Ishikawa (cell line): ENCODE results near the gene THOP1.

Source experiments
- CEBPB ChIP-seq: IDR thresholded peaks from 2 replicates; pipeline ENCODE4 v1.6.1; 2012
- CREB1 ChIP-seq: IDR thresholded peaks from 2 replicates; pipeline ENCODE4 v1.6.1; 2012; ENCODE audit warnings: low read depth
- EGR1 ChIP-seq: IDR thresholded peaks from 2 replicates; pipeline ENCODE4 v1.6.1; 2012
- EP300 ChIP-seq: IDR thresholded peaks from 2 replicates; pipeline ENCODE4 v1.6.1; 2012; ENCODE audit warnings: borderline replicate concordance
- FOXM1 ChIP-seq: IDR thresholded peaks from 2 replicates; pipeline ENCODE4 v1.6.1; 2012; ENCODE audit warnings: low read depth, borderline replicate concordance
- MAX ChIP-seq: IDR thresholded peaks from 2 replicates; pipeline ENCODE4 v1.6.1; 2012
- RAD21 ChIP-seq: IDR thresholded peaks from 2 replicates; pipeline ENCODE4 v1.6.1; 2012; ENCODE audit warnings: low read depth
- TAF1 ChIP-seq: IDR thresholded peaks from 2 replicates; pipeline ENCODE4 v1.6.1; 2012; ENCODE audit warnings: low read depth, mild to moderate bottlenecking
- TCF12 ChIP-seq: IDR thresholded peaks from 2 replicates; pipeline ENCODE4 v1.6.1; 2012; ENCODE audit warnings: low read depth
- TEAD4 ChIP-seq: IDR thresholded peaks from 2 replicates; pipeline ENCODE4 v1.6.1; 2012
- YY1 ChIP-seq: IDR thresholded peaks from 2 replicates; pipeline ENCODE4 v1.6.1; 2012; ENCODE audit warnings: low read depth
- ZBTB7A ChIP-seq: IDR thresholded peaks from 2 replicates; pipeline ENCODE4 v1.6.1; 2012; ENCODE audit warnings: low read depth
- TF ChIP-seq, protein P1 (sequence below): IDR thresholded peaks from 2 replicates; pipeline ENCODE4 v1.6.1; 2012; ENCODE audit warnings: low read depth, mild to moderate bottlenecking
- TF ChIP-seq, protein P2 (sequence below): IDR thresholded peaks from 2 replicates; pipeline ENCODE4 v1.6.1; 2012

GRCh38 chr19:2853015-2853606, 67.8 kb downstream of the THOP1 start:
- TF ChIP-seq CEBPB (no peak), EGR1 (no peak), EP300 (no peak), CREB1 (no peak), FOXM1 (no peak), TAF1 (no peak), YY1 (no peak), TCF12 (no peak), RAD21 (no peak), TEAD4 (no peak), MAX (no peak), ZBTB7A (no peak)
- TF ChIP-seq, protein P1, sequence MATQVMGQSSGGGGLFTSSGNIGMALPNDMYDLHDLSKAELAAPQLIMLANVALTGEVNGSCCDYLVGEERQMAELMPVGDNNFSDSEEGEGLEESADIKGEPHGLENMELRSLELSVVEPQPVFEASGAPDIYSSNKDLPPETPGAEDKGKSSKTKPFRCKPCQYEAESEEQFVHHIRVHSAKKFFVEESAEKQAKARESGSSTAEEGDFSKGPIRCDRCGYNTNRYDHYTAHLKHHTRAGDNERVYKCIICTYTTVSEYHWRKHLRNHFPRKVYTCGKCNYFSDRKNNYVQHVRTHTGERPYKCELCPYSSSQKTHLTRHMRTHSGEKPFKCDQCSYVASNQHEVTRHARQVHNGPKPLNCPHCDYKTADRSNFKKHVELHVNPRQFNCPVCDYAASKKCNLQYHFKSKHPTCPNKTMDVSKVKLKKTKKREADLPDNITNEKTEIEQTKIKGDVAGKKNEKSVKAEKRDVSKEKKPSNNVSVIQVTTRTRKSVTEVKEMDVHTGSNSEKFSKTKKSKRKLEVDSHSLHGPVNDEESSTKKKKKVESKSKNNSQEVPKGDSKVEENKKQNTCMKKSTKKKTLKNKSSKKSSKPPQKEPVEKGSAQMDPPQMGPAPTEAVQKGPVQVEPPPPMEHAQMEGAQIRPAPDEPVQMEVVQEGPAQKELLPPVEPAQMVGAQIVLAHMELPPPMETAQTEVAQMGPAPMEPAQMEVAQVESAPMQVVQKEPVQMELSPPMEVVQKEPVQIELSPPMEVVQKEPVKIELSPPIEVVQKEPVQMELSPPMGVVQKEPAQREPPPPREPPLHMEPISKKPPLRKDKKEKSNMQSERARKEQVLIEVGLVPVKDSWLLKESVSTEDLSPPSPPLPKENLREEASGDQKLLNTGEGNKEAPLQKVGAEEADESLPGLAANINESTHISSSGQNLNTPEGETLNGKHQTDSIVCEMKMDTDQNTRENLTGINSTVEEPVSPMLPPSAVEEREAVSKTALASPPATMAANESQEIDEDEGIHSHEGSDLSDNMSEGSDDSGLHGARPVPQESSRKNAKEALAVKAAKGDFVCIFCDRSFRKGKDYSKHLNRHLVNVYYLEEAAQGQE, result no peak
- TF ChIP-seq, protein P2, sequence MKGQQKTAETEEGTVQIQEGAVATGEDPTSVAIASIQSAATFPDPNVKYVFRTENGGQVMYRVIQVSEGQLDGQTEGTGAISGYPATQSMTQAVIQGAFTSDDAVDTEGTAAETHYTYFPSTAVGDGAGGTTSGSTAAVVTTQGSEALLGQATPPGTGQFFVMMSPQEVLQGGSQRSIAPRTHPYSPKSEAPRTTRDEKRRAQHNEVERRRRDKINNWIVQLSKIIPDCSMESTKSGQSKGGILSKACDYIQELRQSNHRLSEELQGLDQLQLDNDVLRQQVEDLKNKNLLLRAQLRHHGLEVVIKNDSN, result no peak
